ENCODE measurements around the gene LANCL2.
"Not testable (repeated sequence)": the region's sequence is repeated elsewhere in the genome, so short reads cannot be mapped to it uniquely, and the experiment has no call there.

Gene LANCL2

DNA sequence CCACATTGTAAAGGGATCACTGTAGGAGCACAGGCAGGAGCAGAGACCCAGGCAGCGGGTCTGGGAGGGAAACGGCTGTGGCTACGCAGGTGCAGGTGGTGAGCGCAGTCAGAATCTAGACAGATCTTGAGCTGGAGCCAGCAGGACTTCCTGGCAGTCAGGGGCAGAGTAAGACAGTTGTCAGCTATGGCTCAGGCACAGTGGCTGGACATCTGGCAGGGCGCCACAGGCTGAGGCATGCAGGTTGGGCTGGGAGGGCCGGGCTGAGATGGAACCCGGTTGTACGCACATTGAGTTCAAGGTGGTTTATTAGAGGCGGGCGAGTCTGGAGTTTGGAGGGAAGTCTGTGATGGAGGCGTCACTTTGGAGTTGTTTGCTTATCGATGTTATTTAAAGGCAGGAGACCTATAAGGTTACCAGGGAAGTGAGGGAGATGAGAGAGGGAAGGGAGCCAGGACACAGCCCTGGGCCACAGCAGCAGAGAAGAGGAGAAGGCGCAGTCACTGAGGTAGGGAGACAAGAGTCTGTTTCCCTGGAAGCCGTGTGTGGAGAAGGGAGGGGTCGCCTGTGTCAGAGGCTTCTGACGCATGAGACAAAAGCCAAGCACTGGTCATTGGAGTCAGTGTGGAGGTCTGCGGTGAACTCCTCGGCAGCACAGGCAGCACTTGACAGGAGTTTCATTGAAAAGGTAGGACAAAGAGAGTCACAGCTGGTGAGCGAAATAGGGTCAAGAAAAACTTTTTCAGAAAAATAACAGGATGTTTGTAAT, 73.8 kb downstream of the LANCL2 start:
- FAIRE-seq: no peak

DNA sequence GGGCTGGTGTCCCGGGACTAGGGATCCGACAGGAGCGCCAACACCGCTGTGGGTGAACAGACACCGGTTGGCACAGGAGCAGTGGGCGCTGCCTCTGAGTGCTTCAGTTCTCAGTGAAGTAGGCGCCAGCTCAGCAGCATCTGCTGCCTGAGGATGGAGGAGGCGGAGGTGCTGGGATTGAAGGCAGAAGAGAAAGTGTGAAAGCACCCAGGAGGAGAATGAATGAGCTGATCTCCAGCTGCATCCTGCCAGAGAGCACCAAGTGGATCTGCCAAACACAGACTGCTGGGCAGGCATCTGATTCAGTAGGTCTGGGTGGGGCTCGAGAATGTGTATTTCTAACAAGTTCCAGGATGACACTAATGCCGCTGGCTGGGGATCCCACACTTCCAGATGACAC, 74.5 kb downstream of the LANCL2 start:
- no peak for FAIRE-seq

DNA sequence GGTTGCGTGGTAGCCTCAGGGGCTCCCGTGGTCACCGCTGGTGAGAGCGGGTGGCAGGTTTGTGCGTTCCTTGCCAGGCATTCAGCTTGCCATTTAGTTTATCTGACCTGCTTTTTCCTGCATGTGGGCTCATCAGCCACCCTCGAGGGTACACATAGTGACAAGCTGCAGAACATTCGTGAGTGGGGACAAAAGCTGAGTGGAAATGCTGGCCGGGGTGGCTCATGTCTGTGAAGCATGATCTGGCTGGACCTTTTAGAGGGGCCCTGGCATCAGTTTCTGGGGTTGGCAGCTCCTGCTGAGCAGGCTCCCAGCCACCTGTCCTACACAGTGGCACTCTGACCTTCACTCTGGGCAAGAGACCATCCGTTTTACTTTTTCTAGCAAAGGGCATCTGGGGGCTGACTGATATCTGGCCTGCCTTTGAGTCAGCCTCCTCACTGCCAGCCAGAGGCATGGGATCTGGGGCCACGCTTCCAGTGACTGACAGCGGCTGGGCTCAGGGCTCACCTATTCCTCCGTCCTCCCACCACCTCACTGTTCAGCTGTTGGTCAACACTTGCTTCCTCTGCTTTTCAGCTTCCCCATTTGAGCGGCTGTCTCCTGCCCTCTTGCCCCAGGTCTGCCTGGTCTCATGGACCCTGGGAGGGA, 75.0 kb downstream of the LANCL2 start:
- no peak for FAIRE-seq

DNA sequence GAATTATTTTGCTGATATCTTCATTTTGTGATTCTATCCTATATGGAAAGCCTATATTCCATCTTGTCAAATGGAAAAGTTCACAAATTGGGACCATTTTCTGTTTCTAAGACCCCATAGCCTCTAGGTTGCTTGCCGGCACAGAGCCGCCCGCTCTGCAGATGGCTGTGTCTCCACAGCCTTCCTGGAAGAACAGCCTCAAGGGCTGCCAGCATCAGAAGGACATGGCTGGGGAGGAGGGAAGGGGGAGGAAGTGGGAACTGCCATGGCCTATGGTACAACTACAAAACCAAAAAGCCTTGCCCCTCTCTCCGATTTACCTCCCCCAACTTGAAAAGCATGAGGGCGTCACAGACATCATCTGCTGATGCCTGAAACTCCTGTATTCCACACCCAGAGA, 75.9 kb downstream of the LANCL2 start:
- FAIRE-seq: no peak

DNA sequence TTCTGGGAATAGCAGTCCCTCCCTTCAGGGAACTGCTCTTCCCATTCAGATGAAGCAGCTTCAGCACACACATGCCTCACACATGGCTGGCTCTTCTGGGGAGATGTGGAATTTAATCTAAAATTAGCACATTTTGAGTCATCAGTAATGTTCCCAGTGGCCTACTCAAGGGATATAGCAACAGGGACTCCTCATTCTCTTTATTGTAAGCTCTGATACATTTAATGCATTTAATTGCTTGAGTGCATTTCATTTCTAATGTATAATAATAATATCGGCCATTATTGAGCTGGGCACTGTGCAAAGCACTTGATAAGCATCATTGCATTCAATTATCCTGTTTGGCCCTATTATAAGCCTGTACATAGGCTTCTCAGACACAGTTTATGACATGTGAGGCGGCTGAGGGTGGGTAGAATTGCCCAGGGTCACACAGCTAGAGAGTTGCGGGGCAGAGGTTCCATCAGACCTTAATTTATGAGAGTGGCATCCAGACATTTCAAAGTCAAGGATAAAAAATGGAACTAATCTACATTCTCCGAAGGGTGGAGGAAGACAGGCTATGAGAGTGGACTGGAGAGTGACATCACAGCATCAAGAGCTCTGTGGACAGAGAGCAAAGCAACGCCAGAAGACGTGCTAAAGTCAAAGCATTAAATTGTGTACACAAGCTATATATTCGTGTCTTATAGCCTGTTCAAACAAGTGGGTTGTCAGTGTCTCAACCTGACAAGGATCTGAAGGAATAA, 76.8 kb downstream of the LANCL2 start:
- no peak for FAIRE-seq

DNA sequence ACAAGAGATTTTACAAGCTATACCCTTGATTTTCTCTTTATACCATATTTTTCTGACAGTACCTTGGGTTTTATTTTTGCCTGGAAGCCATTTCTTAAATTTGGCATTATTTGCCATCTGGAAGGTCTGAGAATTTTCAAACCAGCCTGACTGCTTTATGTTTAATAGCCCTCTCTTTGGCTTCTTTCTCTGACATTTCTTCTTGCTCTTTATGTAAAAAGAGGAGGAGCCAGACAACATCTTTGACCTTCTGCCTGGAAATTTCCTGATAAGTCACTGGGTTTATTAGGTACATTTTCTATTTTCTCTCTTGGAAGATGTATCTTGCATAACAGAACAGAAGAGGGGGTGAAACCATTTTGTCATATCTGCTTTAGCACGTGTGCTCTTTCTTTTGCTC, 79.6 kb downstream of the LANCL2 start:
- no peak for FAIRE-seq

DNA sequence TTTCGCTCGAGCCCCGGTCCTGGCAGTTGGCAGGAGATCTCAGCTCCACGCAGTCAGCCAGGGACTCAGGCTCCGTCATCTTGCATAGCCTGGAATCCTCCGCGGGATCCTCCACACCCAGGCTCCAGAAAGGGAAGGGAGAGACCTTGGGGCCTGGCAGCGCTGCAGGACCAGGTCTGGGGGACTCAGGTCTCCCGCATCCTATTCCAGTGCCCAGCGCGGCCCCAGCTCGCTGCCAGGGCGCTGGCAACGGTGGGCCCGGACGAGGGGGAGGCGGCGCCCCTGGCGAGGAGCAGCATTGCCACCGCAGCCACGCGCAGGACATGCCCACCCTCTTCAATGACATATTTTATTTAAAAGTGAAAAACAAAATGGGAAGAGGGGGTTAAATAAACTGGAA, 83.4 kb downstream of the LANCL2 start:
- FAIRE-seq: no peak

DNA sequence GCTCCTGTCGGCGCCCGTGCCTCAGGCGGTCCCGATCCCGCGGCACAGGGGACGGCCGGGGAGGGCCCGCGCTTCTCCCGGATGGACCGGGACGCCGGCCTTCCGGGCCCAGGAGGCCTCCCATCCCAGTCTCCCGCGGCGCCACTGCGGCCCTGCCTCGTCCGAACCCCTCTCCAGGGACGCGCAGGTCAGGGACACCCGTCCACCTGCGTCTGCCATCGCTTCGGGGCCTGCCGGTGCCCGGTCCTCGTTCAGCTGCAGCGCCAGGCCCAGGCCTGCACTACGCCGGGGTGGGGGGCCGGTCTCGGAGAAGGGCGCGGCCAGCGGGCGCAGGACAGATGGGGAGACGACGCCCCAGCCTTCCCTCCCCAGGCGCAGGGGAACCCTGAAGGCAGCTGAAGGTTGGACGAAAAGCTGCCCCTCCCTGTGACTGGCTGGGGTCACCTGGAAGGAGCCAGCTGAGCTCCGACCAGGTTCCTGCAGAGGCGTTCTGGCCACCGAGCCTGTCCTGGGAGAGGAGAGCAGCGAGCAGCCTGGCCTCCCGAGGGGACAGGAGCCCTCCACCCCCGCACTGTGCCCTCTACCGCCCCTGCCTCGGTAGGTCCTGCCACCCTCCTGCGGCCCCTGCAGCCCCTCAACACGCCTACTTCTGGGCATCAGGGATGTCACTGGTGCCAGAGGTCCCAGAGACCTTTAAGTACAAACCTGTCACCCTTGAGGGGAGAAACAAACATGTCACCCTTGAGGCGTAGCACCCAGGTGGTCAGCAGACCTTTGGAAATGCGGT, 84.3 kb downstream of the LANCL2 start:
- no peak for FAIRE-seq

DNA sequence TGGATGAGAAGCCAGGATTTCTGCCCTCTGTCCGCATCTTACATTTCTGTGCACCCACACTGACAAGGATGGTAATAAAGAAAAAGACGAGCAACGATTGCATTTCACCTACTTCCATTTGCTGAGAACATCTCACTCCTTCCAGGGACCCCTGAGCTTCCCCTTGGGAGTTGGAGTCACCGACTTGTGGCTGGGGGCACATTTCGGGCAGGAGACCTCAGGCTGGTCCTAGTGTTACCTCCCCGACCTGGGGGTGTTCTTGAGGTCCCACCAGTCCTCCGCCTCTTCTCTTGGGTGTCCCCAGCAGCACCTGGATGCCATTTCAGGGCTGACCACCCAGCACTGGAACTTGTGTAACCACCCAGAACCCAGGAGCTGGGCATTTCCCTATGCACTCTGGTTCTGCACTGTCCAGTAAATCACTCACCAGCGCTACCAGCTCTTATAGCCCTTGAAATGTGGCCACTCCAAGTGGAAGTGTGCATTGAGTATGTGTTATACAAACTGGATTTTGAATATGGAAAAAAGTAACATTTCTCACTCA, 84.9 kb downstream of the LANCL2 start:
- FAIRE-seq: no peak

DNA sequence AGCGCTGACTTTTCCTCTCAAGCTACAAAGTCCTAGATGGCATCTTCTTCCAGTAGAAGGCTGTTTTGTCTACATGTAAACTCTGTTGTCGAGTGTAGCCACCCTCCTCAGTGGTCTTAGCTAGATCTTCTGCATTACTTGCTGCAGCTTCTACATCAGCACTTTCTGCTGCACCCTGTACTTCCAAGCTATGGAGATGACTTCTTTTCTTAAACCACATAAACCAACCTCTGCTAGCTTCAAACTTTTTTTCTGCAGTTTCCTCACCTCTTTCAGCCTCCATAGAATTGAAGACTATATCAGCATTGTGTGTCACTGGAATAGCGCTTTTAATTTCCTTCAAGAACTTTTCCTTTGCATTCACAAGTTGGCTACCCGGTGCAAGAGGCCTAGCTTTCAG, 87.8 kb downstream of the LANCL2 start:
- no peak for FAIRE-seq

DNA sequence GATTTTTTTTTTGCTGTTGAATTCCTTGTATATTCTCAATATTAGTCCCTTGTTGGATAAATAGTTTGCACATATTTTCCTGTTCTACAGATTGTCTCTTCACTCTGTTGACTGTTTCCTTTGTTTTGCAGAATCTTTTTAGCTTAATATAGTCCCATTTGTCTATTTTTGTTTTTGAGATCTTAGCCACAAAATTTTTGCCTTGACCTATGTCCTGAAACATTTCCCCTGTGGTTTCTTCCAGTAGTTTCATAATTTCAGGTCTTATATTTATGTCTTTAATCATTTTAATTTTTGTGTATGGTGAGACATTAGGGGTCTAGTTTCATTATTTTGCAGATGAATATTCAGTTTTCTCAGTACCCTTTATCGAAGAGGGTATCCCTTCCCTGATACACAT, 92.7 kb downstream of the LANCL2 start:
- no peak for FAIRE-seq

DNA sequence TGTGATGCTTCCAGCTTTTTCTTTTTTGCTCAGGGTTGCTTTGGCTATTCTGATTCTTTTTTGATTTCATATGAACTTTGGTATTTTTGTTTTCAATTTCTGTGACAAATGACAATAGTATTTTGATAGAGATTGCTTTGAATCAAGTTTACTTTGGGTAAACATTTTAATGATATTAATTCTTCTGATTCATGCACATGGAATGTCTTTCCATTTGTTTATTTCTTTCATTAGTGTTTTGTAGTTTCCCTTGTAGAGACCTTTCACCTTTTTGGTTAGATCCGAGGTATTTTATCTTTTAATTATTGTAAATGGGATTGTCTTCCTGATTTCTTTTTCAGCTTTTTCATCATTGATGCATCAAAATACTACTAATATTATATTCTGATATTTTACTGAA, 93.2 kb downstream of the LANCL2 start:
- FAIRE-seq: no peak

DNA sequence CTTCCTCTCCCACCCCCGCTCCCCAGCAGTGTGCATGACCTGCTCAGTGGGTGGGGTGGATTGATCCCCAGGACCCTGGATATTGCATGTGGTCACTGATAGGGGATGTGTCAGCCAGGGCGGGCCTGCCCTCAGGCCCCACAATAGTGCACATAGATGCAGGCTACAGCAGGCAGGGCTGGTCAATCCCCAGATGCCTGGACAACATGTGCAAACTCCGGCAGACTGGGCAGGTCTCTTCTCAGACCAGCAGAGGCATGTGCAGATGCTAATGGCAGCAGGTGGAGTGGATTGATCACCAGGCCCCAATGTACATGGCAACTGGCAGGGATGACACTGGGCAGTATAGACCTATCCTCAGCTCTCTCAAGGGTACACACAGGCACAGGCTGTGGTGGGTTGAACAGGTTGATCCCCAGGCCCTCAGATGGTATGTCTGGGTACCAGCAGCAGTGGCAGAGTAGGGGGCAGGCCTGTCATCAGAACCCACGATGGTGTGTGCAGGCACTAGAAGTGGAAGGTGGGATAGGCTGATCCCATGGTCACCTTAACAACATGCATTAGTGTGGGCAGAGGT, 98.6 kb downstream of the LANCL2 start:
- no peak for FAIRE-seq

DNA sequence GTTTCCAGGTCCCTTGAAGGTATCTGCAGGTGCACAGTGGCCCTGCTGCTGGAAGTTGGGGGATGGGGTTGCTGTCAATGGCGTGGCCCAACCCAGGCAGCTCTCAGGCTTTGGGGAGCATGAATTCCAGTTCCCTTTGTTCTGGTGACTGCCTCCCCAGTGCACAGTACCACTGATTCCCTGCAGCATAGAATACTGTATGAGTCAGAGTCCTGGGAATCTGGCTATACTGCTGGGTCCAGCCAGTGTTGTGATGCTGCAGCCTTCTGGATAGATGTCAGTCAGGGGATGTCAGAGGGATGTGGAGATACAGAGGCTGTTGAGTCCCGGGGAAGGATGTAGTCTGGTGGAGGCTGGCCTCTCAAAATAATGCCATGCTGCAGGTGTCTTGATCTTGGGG, 99.3 kb downstream of the LANCL2 start:
- no peak for FAIRE-seq

DNA sequence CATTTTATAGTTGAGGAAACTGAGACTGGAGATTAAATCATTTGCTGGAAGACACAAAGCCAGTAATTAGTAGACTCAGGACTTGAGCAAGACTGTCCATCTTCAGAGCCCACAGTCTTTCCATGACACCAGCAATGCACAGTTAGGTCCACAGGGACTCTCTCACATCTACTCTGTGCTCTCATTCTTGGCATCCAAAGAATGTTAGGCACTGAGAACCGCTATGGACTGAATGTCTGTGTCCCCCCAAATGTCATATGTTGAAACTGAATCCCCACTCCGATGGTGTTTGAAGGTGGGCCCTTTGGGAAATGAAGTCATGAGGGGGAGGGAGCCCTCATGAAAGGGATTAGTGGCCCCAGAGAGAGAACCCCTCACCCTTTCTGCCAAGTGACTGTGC, 100.6 kb downstream of the LANCL2 start:
- FAIRE-seq: no peak

DNA sequence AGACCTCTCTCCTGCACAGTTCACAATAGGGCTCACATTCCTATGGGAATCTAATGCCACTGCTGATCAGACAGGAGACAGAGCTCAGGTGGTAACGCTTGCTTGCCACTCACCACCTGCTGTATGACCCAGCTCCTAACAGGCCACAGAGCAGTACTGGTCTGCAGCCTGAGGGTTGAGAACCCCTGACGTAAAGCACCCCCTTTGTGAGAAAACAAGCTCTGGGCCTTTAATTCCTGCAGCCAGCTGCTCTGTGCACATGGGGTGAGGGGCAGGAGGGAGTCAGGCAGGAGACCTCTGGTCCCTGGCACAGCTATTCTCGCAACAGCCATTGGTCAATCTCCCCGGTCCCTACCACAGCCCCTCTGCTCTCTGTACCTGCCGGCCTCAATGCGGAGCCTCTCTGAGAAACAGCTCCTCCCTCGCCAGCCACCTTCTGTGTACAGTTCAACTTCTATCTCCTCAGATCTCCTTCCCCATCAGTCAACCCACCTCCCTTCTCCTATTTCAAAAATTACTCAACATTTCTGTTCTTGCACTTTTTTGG, 102.0 kb downstream of the LANCL2 start:
- FAIRE-seq: no peak

DNA sequence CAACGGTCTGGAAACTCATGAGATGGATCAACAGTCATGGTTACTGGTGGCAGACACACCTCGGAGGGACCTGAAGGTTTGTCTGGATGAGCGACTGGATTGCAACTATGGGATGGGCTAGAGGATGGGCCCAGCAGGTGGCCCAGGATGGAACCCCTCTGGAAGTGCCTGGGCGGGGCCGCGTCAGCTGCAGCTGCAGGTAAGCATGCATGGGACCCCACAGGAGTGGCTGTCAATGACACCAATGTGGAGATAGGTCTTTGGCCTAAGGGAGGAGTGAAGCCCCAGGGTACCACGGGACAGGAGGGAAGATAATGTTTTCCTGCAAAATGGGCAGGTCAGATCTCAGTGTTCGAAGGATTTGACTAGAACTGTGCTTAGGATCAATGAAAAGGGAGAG, 103.4 kb downstream of the LANCL2 start:
- FAIRE-seq: no peak

DNA sequence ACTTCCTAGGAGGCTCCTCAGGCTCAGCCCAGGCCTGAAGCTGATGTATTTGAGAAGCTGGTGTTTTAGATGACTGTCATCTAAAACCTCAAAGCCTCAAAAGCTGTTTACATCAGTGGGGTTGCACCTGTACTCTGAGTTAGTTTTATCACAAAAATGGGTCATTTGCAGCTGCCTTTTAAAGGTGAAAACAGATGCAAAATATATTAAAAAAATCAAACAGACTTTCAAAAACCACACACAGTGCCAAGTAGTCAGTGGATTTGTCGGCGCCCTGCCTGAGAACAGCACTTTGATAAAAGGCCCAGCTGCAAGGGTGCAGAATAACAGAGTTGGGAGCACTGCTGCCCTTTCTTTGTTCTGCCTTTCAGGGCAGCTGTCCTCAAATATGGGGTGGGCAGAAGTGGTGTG, 104.1 kb downstream of the LANCL2 start:
- no peak for FAIRE-seq

DNA sequence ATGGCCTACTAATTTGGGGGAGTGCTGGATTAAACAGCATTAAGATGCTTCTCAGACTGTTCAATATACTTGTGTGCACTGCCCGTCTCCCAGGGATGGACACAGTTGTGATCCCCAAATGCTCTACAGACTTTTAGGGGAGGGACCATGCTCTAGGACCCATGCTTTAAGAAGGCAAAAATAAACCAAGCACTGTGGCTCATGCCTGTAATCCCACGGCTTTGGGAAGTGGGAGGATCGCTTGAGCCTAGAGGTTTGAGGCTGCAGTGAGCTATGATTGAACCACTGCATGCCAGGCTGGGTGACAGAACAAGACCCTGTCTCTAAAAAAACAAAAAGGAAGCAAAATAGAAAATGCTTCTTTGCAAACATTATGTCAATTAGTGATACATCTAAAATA, 104.6 kb downstream of the LANCL2 start:
- FAIRE-seq: no peak

DNA sequence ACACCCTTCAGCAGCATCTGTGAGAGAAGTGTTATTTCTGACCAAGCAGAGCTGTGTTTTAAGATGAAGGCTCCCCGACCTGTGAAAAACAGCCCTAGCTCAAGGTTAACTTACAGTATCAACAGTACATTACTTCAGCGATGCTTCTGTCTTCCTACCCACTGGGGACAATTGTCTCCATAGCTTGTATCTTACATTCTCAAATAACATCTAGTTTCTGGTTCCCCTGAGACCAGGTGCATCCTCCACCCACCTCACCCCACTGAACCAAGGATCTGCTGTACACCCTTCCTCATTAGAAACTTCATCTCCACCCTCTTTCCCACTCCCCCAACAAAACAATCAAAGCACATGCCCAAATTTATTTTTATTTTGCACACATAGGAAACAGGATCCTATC, 105.1 kb downstream of the LANCL2 start:
- FAIRE-seq: no peak

DNA sequence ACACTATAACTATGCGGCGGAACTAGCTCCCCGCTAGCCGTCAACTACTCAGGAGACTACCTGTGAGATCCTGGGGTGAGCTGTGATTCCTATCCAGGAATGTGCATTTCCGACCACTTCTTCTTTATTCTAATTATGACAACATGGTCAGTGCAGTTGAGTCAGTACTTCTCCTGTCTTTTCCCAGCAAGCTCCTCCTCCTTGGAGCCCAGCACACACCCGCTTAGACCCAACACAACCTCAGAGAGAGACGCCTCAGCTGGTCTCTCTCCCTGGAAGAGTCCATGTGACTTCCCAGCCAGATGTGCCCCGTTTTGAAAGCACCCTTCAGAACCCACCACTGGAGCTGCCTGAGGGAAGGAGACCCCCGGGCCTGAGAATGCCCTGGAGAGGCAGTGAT, 106.5 kb downstream of the LANCL2 start:
- not testable (repeated sequence) for FAIRE-seq

DNA sequence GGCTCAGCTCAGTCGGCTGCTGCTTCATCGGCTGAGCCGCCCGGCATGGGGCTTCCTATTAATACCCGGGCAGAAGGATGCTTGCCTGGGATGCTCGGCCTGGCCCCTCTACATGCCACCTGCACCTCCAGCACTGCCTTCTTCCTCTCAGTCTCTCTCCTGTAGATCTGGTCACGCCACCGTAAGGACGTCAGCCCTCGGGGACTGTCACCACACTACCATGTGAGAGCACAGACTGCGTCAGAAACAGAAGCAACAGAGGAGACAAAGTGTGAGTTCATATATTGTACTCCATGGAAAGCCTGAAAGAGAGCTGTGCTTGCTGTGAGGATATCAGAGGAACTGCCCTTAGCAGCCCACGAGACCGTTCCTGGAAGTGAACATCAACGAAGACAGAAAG, 107.3 kb downstream of the LANCL2 start:
- not testable (repeated sequence) for FAIRE-seq

Measured in TTC549 (cell line).